AG09319 (cell line): ENCODE measurements around the gene HIRA.

Experiments used
- DNase-seq: peaks from one replicate; pipeline ENCODE4 v3.0.0-alpha.2; 2010; ENCODE audit warnings: low read depth; ENCODE audit errors: extremely low read depth
- TF ChIP-seq, protein P1 (sequence below): IDR thresholded peaks from 2 replicates; pipeline ENCODE4 v1.5.1; 2011; ENCODE audit warnings: low read depth, mild to moderate bottlenecking, inconsistent platforms, low read length, moderate library complexity

Gene HIRA

DNA sequence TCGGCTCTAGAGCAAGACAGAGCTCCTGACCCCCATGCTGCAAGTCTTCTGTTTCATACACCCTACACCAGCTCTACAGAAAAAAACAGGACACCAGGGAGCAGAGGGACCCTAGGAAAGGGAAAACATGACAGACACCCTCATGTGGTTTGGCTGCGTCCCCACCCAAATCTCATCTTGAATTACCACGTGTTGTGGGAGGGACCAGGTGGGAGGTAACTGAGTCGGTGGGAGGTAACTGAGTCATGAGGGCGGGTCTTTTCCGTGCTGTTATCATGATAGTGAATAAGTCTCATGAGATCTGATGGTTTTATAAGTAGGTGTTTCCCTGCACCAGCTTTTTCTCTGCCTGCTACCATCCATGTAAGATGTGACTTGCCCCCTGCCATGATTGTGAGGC lies 22.6 kb upstream of the HIRA start:
- no peak for DNase-seq
- TF ChIP-seq, protein P1, sequence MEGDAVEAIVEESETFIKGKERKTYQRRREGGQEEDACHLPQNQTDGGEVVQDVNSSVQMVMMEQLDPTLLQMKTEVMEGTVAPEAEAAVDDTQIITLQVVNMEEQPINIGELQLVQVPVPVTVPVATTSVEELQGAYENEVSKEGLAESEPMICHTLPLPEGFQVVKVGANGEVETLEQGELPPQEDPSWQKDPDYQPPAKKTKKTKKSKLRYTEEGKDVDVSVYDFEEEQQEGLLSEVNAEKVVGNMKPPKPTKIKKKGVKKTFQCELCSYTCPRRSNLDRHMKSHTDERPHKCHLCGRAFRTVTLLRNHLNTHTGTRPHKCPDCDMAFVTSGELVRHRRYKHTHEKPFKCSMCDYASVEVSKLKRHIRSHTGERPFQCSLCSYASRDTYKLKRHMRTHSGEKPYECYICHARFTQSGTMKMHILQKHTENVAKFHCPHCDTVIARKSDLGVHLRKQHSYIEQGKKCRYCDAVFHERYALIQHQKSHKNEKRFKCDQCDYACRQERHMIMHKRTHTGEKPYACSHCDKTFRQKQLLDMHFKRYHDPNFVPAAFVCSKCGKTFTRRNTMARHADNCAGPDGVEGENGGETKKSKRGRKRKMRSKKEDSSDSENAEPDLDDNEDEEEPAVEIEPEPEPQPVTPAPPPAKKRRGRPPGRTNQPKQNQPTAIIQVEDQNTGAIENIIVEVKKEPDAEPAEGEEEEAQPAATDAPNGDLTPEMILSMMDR, result no peak

DNA sequence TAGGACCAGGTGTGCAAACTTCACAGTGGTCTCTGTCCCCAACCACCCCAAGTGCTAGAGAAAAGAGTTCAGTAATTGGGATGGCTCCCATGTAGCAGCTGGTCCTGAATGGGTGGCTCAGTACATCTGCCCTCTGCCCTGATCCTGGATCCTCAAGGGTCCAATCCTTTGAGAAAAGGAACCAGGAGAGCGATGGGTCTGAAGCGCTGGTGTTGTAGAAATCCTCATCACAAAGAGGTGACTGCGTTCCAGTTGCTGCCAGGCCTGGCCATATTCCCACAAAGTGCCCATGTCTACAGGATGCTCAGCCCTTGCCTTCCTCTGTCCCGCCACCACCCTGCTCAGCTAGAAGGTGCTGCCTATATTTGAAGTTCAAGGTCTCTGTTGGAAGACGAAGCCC lies 22.2 kb upstream of the HIRA start:
- no peak for DNase-seq
- TF ChIP-seq, protein P1, result no peak

DNA sequence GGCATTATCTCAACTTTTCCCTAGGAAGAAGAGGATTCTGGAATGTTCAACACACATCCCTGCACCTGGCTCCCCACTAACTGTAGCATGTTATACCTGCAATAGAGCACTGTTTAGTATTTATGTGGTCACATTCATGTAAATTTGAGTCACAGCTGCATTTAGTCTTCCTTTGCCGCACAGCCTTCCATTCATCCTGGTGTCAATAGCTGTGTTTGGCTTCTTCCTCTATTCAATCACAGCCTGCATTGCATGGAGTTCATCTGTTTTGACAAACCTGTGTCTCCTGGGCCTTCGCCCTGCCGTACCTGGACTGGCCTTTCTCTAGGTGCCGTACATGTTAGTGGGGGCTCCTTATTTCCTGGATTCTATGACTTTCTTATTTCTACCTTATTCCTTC lies 20.0 kb upstream of the HIRA start:
- no peak for DNase-seq
- TF ChIP-seq, protein P1, result no peak

DNA sequence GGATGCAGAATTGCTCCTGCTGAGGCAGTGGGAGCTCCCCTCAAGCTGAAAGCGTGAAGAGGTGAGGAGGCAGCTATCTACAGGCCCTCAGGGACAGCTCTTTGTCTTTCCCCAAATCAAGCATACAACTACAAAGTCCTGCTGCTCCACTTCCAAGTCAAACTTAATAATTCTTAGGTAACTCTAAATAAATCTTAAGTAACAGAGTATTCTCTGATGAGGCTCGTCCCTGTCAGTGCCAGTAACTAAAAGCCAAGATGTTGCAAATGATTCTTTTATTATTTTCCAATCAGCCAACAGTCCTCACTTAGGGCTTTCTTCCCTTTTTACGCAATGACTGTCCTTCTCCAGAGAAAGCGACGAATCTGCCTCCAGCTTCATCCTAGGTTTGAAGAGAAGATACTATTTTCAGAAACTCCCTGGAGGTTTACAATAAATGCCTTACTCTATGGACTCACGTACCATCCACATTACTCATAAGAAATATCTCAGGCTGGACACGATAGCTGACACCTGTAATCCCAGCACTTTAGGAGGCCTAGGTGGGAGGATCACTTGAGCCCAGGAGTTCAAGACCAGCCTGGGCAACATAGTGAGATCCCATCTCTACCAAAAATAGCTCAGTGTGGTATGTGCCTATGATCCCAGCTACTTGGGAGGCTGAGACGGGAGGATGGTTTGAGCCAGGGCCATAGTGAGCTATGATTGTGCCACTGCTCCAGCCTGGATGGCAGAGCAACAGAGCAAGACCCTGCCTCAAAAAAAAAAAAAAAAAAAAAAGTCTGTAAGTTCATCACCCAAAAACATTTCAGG lies 19.0 kb upstream of the HIRA start:
- TF ChIP-seq, protein P1, result no peak
- no peak for DNase-seq

DNA sequence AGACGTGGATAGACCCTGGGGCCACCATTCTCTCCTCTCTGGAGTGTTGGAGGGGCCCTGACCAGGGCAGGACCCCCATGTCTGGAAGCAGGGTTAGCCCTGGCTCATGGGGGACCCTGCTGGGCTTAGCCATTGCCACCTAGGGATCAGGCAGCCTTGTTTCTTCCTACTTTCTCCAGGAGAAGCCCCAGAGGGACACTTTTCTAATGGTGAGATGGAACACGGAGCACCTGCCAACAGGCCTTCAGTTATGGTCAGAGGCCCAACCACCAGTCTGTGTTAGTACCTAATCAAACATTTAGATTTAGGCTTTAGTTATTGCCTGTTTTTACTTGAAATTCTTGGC lies 17.9 kb upstream of the HIRA start:
- TF ChIP-seq, protein P1, result no peak
- DNase-seq, result no peak

DNA sequence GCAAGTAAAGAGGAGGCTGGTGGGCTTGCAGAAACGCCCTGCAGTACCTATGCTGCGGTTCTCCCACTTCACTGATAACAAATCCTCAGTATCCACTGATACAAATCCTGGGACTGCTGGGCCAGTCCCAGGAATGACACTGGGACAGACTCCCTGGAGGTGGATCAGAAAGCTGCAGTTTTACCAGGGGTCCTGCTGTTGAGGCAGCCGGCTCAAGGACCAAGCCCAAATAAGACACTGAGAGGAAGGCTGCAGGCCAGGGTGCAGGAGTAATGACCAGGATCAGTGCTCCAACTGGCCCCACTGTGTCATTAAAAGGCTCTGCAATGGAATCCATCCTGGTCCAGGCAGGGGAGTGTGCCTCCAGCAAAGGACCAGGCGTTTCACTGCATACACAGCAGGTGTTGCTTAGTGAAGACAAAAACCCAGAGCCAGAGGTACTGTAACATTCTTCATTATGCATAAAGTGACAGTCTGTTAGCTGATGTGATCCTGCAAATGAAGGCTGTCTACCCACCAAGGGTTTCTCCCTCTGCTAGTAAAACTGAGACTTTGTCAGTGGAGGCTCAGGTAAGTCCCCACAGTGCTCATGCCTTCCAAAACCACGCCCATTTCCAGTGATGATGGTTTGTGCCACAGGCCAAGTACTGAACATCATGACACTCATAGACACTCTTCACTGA lies 17.3 kb upstream of the HIRA start:
- TF ChIP-seq, protein P1, result no peak
- no peak for DNase-seq

DNA sequence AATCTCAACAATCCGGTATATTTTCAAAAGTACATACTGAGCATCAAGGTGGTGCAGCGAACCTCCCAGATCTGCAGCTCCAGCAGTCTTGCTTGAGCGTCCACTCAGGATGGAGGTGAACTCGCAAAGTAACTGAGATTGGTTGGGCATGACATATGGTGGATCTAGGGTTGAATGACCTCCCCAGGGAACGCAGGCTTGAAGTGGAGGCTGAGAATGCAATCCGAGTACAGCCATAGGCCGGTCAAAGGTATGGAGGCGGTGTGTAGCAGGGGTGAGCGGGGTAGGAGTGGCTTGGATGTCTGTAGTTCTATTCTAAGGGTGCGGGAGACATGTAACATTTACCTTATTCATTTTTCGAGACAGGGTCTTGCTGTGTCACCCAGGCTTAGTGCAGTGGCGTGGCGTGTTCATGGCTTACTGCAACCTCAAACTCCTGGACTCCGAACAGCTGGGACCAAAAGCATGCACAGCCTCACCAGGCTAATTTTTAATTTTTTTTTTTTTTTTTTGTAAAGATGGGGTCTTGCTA lies 16.6 kb upstream of the HIRA start:
- TF ChIP-seq, protein P1, result no peak
- no peak for DNase-seq
